Epithelial cell of proximal tubule (primary cell): ENCODE data around the gene C14orf132. TPM values are rescaled to one million over a fixed set of nuclear protein-coding genes. Genes with fewer than 3 reads are reported as not detected.

Experiments
- DNase-seq: peaks from one replicate; pipeline ENCODE4 v3.0.0-alpha.2; 2011; ENCODE audit warnings: low read depth
- H3K4me3 ChIP-seq: 2 replicates; pipeline ENCODE4 v1.5.1; 2011; ENCODE audit warnings: low read depth, mild to moderate bottlenecking, low read length
- total RNA-seq: library from RNA; depleted of rRNA; stranded (reverse); fragments of >200 nt; gene quantifications from 2 replicates; pipeline ENCODE4 v1.2.3, GENCODE V29; 2015
- TF ChIP-seq, protein P1 (sequence below): conservative IDR thresholded peaks from 2 replicates; pipeline ENCODE4 v1.5.1; 2012; ENCODE audit warnings: low read depth, mild to moderate bottlenecking, low read length

Gene C14orf132
- total RNA-seq, 1 donor from 2014 or later: 4.0 TPM

DNA sequence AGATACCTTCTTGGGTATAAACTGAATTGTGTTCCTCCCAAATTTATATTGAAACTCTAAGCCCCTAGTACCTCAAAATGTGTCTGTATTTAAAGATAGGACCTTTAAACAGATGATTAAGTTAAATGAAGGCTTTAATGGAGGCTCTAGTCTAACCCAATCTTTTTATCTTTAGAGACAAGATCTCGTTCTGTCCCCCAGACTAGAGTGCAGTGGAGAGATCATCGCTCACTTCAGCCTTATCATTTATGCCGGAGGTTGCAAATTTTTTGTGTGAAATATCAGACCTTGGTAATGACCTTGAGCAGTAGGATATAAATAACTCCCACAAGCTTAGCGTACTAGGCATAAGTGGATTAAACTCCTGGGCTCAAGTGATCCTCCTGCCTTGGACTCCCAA lies 81.8 kb downstream of the C14orf132 start:
- DNase-seq: no peak
- TF ChIP-seq, protein P1, sequence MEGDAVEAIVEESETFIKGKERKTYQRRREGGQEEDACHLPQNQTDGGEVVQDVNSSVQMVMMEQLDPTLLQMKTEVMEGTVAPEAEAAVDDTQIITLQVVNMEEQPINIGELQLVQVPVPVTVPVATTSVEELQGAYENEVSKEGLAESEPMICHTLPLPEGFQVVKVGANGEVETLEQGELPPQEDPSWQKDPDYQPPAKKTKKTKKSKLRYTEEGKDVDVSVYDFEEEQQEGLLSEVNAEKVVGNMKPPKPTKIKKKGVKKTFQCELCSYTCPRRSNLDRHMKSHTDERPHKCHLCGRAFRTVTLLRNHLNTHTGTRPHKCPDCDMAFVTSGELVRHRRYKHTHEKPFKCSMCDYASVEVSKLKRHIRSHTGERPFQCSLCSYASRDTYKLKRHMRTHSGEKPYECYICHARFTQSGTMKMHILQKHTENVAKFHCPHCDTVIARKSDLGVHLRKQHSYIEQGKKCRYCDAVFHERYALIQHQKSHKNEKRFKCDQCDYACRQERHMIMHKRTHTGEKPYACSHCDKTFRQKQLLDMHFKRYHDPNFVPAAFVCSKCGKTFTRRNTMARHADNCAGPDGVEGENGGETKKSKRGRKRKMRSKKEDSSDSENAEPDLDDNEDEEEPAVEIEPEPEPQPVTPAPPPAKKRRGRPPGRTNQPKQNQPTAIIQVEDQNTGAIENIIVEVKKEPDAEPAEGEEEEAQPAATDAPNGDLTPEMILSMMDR: no peak
- no peak overlapping the region for H3K4me3 ChIP-seq

- DNase-seq: no peak
- TF ChIP-seq, protein P1: no peak
- H3K4me3 ChIP-seq: no peak overlapping the region
Observed at GRCh38 chr14:96121660-96122395, 82.7 kb downstream of the C14orf132 start.

GRCh38 chr14:96122496-96122895 lies 83.3 kb downstream of the C14orf132 start:
- no peak overlapping the region for H3K4me3 ChIP-seq
- DNase-seq: no peak
- TF ChIP-seq, protein P1: no peak

- DNase-seq: no peak
- no peak overlapping the region for H3K4me3 ChIP-seq
- TF ChIP-seq, protein P1: no peak
Observed at GRCh38 chr14:96125536-96125935, 86.4 kb downstream of the C14orf132 start.

GRCh38 chr14:96126339-96126782 lies 87.2 kb downstream of the C14orf132 start:
- H3K4me3 ChIP-seq: no peak overlapping the region
- TF ChIP-seq, protein P1: no peak
- DNase-seq: no peak

GRCh38 chr14:96126783-96127271 lies 87.7 kb downstream of the C14orf132 start:
- TF ChIP-seq, protein P1: no peak
- no peak overlapping the region for H3K4me3 ChIP-seq
- DNase-seq: no peak
